Measurements from ENCODE around the gene TAX1BP3. TPM values are rescaled to one million over a fixed set of nuclear protein-coding genes. Genes with fewer than 3 reads are reported as not detected.

The TAX1BP3 gene
- total RNA-seq, 1 donor from 2014 or later: 15.1 TPM

- no peak overlapping the region for H3K27ac Mint-ChIP-seq
- DNase-seq: no peak
- H3K36me3 Mint-ChIP-seq (ENCODE audit: low read depth): peaks cover 16% of the 10 kb centered on the region
- no peak for TF ChIP-seq CTCF (IDR thresholded peaks at IDR 0.05)
- intact Hi-C loops (cut with micrococcal nuclease): loop anchor here (1.0 kb wide), 1 partner anchor 46 kb away; no protein-coding TSS in a partner anchor
- CTCF ChIA-PET: interaction anchor here (0.9 to 1.9 kb wide), 3 partner anchors 12 to 599 kb away, joined by 4 to 11 read pairs (median 4); partner anchors contain the start of genes CTNS and SHPK
- H3K27me3 Mint-ChIP-seq: no peaks in the 10 kb centered on the region
- peaks cover 30% of the 10 kb centered on the region for H3K4me1 Mint-ChIP-seq
- POLR2A ChIA-PET: interaction anchor here (0.6 to 1.0 kb wide), 2 partner anchors 10 to 19 kb away, joined by 3 to 8 read pairs; no protein-coding TSS in a partner anchor
- peak; percentile 29 for ATAC-seq (ENCODE audit: low read depth)
- H3K4me3 Mint-ChIP-seq: no peak overlapping the region
- H3K9me3 Mint-ChIP-seq: no peaks in the 10 kb centered on the region
Observed at GRCh38 chr17:3647769-3648555, 20.4 kb downstream of the TAX1BP3 start.

GRCh38 chr17:3647251-3647650, 21.1 kb downstream of the TAX1BP3 start:
- H3K4me3 Mint-ChIP-seq: no peak overlapping the region
- ChIA-PET POLR2A (no interaction called here), CTCF (interaction anchor here (0.8 to 1.9 kb wide), 3 partner anchors 11 to 599 kb away, joined by 3 to 11 read pairs (median 5); partner anchors contain the start of gene SHPK)
- no peak overlapping the region for H3K27ac Mint-ChIP-seq
- H3K9me3 Mint-ChIP-seq: no peaks in the 10 kb centered on the region
- no peaks in the 10 kb centered on the region for H3K27me3 Mint-ChIP-seq
- TF ChIP-seq CTCF (IDR thresholded peaks at IDR 0.05): no peak
- ATAC-seq (ENCODE audit: low read depth): no peak
- intact Hi-C loops (cut with micrococcal nuclease): no loop called here
- DNase-seq: no peak
- peaks cover 30% of the 10 kb centered on the region for H3K4me1 Mint-ChIP-seq
- peaks cover 18% of the 10 kb centered on the region for H3K36me3 Mint-ChIP-seq (ENCODE audit: low read depth)

GRCh38 chr17:3645310-3645709, 23.1 kb downstream of the TAX1BP3 start:
- CTCF ChIA-PET: interaction anchor here (0.7 to 1.3 kb wide), 2 partner anchors 17 to 43 kb away, joined by 3 read pairs; no protein-coding TSS in a partner anchor
- intact Hi-C loops (cut with micrococcal nuclease): no loop called here
- POLR2A ChIA-PET: interaction anchor here (0.7 to 1.0 kb wide), 3 partner anchors 9 to 1574 kb away, joined by 3 to 5 read pairs (median 5); partner anchors contain the start of genes CTNS and SHPK
- DNase-seq (no peak), ATAC-seq (ENCODE audit: low read depth) (no peak)
- Mint-ChIP-seq H3K36me3 (ENCODE audit: low read depth) (peaks cover 26% of the 10 kb centered on the region), H3K27ac (peak overlapping the region; percentile 71), H3K27me3 (no peaks in the 10 kb centered on the region), H3K4me1 (peaks cover 30% of the 10 kb centered on the region), H3K9me3 (no peaks in the 10 kb centered on the region), H3K4me3 (no peak overlapping the region)
- TF ChIP-seq CTCF (IDR thresholded peaks at IDR 0.05): no peak

GRCh38 chr17:3643889-3644349, 24.5 kb downstream of the TAX1BP3 start:
- peaks cover 24% of the 10 kb centered on the region for H3K36me3 Mint-ChIP-seq (ENCODE audit: low read depth)
- H3K4me3 Mint-ChIP-seq: no peak overlapping the region
- no peak overlapping the region for H3K27ac Mint-ChIP-seq
- H3K27me3 Mint-ChIP-seq: no peaks in the 10 kb centered on the region
- no peak for ATAC-seq (ENCODE audit: low read depth)
- intact Hi-C loops (cut with micrococcal nuclease): no loop called here
- H3K4me1 Mint-ChIP-seq: peaks cover 38% of the 10 kb centered on the region
- POLR2A ChIA-PET: interaction anchor here (0.7 kb wide), 1 partner anchor 13 kb away, joined by 3 read pairs; no protein-coding TSS in a partner anchor
- H3K9me3 Mint-ChIP-seq: no peaks in the 10 kb centered on the region
- CTCF ChIA-PET: no interaction called here
- no peak for DNase-seq
- TF ChIP-seq CTCF (IDR thresholded peaks at IDR 0.05): no peak

All from activated B cell treated with CpG ODN at 0.5 μM for 24 hours (primary cell).